Esophagus muscularis mucosa (tissue), 4 donors: Measurements from ENCODE around the gene GPR61. TPM values are rescaled to one million over a fixed set of nuclear protein-coding genes. Genes with fewer than 3 reads are reported as not detected.

ENCODE experiments used
- DNase-seq: peaks from one replicate; pipeline ENCODE4 v3.0.0-alpha.2; 2017; ENCODE audit errors: extremely low spot score
- H3K27ac ChIP-seq, 4 donors: fragments of 200-600 bp; sonication (generic); replicated peaks in 1 of 4; 1 replicate in 3 of 4; 2 replicates in 1 of 4; pipeline ENCODE4 v1.5.1; 2016 to 2019; ENCODE audit warnings: mild to moderate bottlenecking in 1 of 4
- H3K27me3 ChIP-seq, 4 donors: fragments of 200-600 bp; sonication (generic); one replicate each; pipeline versions ENCODE4 v1.5.1 to v1.6.0; 2016 to 2019
- H3K36me3 ChIP-seq, 4 donors: fragments of 200-600 bp; sonication (generic); one replicate each; pipeline ENCODE4 v1.5.1; 2016 to 2019
- H3K4me1 ChIP-seq, 4 donors: fragments of 200-600 bp; sonication (generic); one replicate each; pipeline ENCODE4 v1.5.1; 2016 to 2019
- H3K4me3 ChIP-seq, 4 donors: fragments of 200-600 bp; sonication (generic); 1 replicate in 2 of 4; 2 replicates in 2 of 4; pipeline ENCODE4 v1.5.1; 2016 to 2019; ENCODE audit warnings: mild to moderate bottlenecking in 4 of 4, moderate library complexity in 1 of 4
- H3K9me3 ChIP-seq, 4 donors: fragments of 200-600 bp; sonication (generic); 1 replicate in 3 of 4; 2 replicates in 1 of 4; pipeline ENCODE4 v1.5.1; 2016 to 2019
- CTCF ChIP-seq, 3 experiments: fragments of 200-600 bp in 2 of 3; fragments of 450-650 bp in 1 of 3; sonication (generic) in 2 of 3; IDR thresholded peaks; one replicate each; pipeline ENCODE4 v1.5.1; 2017 to 2019; ENCODE audit warnings: antibody characterized with exemption in 3 of 3, mild to moderate bottlenecking in 2 of 3, moderate library complexity in 1 of 3
- EP300 ChIP-seq: sonication (generic); formaldehyde crosslinking; IDR thresholded peaks from one replicate; pipeline ENCODE4 v1.6.1; 2017; ENCODE audit warnings: antibody characterized with exemption
- POLR2A ChIP-seq: fragments of 450-650 bp; IDR thresholded peaks from one replicate; pipeline ENCODE4 v1.6.1; 2017; ENCODE audit warnings: antibody characterized with exemption, moderate library complexity, mild to moderate bottlenecking, low read depth
- POLR2AphosphoS5 ChIP-seq, 2 donors: sonication (generic); formaldehyde crosslinking; IDR thresholded peaks; one replicate each; pipeline ENCODE4 v1.6.1; 2017; ENCODE audit warnings: antibody characterized with exemption in 2 of 2
- WGBS: methylation state at CpG from one replicate; pipeline ENCODE4 v1.1.5; 2018; 5-methylcytosine and 5-hydroxymethylcytosine counted together
- intact Hi-C: fragments of 100-400 bp; cut with DNase I; formaldehyde crosslinking; loops from one replicate; pipeline ENCODE4 v1.15.1; 2023
- total RNA-seq, 4 donors: library from RNA; depleted of rRNA; stranded (reverse); fragments of >200 nt; gene quantifications; one replicate each; pipeline versions ENCODE4 v1.1.0 to v1.2.1, GENCODE V29; 2016

Gene GPR61
- total RNA-seq, 4 donors from 2014 or later, result not detected

GRCh38 chr1:109559995-109560394, 20.3 kb downstream of the GPR61 start:
- intact Hi-C loops, result no loop called here

DNA sequence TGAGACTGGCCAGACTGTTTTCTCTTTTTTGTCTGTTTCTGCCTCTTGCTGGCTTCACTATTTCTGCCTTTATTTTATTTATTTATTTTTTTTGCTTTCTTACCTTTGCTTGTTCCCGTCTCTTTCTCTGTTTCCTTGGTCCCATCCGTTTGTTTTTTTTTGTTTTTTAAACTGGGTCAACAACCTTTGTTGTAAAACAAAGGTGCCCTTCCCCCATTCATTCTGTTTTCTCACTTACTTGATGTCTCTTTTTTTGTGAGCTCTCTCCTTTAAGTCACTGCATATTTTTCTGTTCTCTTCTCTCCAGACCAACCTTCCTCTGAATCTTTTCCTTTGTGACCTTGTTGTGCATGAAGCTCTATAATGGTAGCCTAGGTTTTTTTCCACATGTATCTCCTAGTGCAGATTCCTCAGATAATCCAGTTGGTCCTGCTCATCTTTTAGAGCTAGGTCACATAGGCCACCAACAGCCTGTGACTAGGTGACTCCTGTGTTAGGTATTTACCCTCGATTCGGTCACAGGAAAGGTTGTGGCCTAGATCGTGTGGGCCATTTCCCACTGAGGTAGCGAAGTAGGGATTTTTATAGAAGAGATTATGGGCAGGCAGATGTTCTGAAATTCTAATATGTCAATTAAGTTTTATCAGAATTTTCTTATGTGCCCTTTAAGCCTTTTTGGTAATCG, 24.7 kb downstream of the GPR61 start:
- WGBS, result 87% methylated on average over 7 of the region's 7 CpGs
- no peaks in the 10 kb centered on the region for H3K36me3 ChIP-seq
- no peak overlapping the region for H3K4me3 ChIP-seq
- H3K27me3 ChIP-seq, result no peaks in the 10 kb centered on the region
- no peak for DNase-seq
- H3K9me3 ChIP-seq, result no peaks in the 10 kb centered on the region
- H3K4me1 ChIP-seq, result peaks cover 39 to 86% (median 76%) of the 10 kb centered on the region in 4 donors
- intact Hi-C loops, result no loop called here
- no peak for TF ChIP-seq POLR2A
- no peak for TF ChIP-seq EP300
- no peak for TF ChIP-seq CTCF (IDR thresholded peaks at IDR 0.05)
- TF ChIP-seq POLR2AphosphoS5 (IDR thresholded peaks at IDR 0.05), result no peak
- H3K27ac ChIP-seq, result no peak overlapping the region

More at GRCh38 chr1:109559995-109560394, 20.3 kb downstream of the GPR61 start:
- Histone ChIP-seq H3K4me3 (no peak overlapping the region), H3K36me3 (no peaks in the 10 kb centered on the region), H3K27me3 (no peaks in the 10 kb centered on the region), H3K9me3 (no peaks in the 10 kb centered on the region), H3K27ac (no peak overlapping the region), H3K4me1 (peaks cover 18 to 67% (median 55%) of the 10 kb centered on the region in 4 donors)
- DNase-seq, result no peak
- TF ChIP-seq POLR2A, result no peak
- no peak for TF ChIP-seq POLR2AphosphoS5 (IDR thresholded peaks at IDR 0.05)
- TF ChIP-seq EP300, result no peak
- no peak for TF ChIP-seq CTCF (IDR thresholded peaks at IDR 0.05)

DNA sequence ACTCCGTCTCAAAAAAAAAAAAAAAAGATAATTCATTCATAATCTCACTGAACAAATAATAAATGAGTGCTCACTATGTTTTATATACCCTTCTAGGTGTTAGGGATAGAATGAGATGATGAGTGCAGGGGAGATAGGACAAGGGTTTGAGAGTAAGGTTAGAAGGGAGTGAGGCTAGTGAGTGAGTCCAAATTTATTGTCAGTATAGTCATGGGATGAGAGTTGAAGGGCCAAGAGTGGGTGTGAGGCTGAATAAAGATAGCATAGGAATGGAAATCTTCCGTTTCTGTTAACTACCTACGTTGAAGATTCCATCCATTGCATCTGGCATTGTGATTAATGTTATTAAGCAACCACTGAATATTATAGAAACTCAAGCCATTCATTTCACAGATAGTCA, 25.6 kb downstream of the GPR61 start:
- H3K4me1 ChIP-seq, result peaks cover 45 to 93% (median 77%) of the 10 kb centered on the region in 4 donors
- 94% methylated on average over 3 of the region's 3 CpGs for WGBS

GRCh38 chr1:109566982-109567381, 27.3 kb downstream of the GPR61 start:
- Histone ChIP-seq H3K9me3 (no peaks in the 10 kb centered on the region), H3K36me3 (no peaks in the 10 kb centered on the region), H3K27ac (no peak overlapping the region), H3K4me3 (no peak overlapping the region), H3K4me1 (peaks cover 60 to 95% (median 76%) of the 10 kb centered on the region in 4 donors), H3K27me3 (no peaks in the 10 kb centered on the region)
- no peak for TF ChIP-seq POLR2AphosphoS5 (IDR thresholded peaks at IDR 0.05)
- TF ChIP-seq EP300, result no peak
- no peak for TF ChIP-seq CTCF (IDR thresholded peaks at IDR 0.05)
- TF ChIP-seq POLR2A, result no peak
- WGBS, result 64% methylated on average over 1 of the region's 1 CpG
- no peak for DNase-seq
- intact Hi-C loops, result no loop called here

More for the DNA sequence above, 25.6 kb downstream of the GPR61 start:
- Histone ChIP-seq H3K9me3 (no peaks in the 10 kb centered on the region), H3K27me3 (no peaks in the 10 kb centered on the region), H3K36me3 (no peaks in the 10 kb centered on the region), H3K27ac (no peak overlapping the region), H3K4me3 (no peak overlapping the region)
- intact Hi-C loops, result no loop called here
- TF ChIP-seq EP300 (no peak), POLR2A (no peak), POLR2AphosphoS5 (IDR thresholded peaks at IDR 0.05) (no peak), CTCF (IDR thresholded peaks at IDR 0.05) (no peak)
- no peak for DNase-seq
